Small intestine (tissue), 7 donors: ENCODE data around the gene DMC1. TPM values are rescaled to one million over a fixed set of nuclear protein-coding genes. Genes with fewer than 3 reads are reported as not detected.

Experiments
- DNase-seq, 2 donors: peaks; one replicate each; pipeline versions ENCODE4 v3.0.0 to v3.0.0-alpha.2; 2013
- FAIRE-seq: peaks from 2 replicates; lab custom pipeline; 2012; peaks lifted over from hg19 to GRCh38; lab: Jason Lieb, UNC
- H3K27ac ChIP-seq, 3 donors: one replicate each; pipeline ENCODE4 v1.5.1; 2013; ENCODE audit warnings: low read length in 2 of 3, mild to moderate bottlenecking in 2 of 3, control low read depth in 1 of 3, inconsistent platforms in 1 of 3, low read depth in 1 of 3, moderate library complexity in 1 of 3
- H3K27me3 ChIP-seq, 3 donors: one replicate each; pipeline ENCODE4 v1.6.1; 2013; ENCODE audit warnings: low read length in 3 of 3, inconsistent platforms in 1 of 3; ENCODE audit not compliant: control insufficient read depth in 3 of 3, insufficient read depth in 3 of 3
- H3K36me3 ChIP-seq, 3 donors: one replicate each; pipeline ENCODE4 v1.6.1; 2013; ENCODE audit warnings: low read length in 3 of 3, inconsistent platforms in 1 of 3, low read depth in 1 of 3, mild to moderate bottlenecking in 1 of 3, moderate library complexity in 1 of 3; ENCODE audit not compliant: control insufficient read depth in 3 of 3, insufficient read depth in 2 of 3
- H3K4me1 ChIP-seq, 3 donors: one replicate each; pipeline ENCODE4 v1.6.1; 2013; ENCODE audit warnings: low read length in 2 of 3, inconsistent platforms in 1 of 3, low read depth in 1 of 3, mild to moderate bottlenecking in 1 of 3, moderate library complexity in 1 of 3; ENCODE audit not compliant: control insufficient read depth in 3 of 3, insufficient read depth in 2 of 3
- H3K4me3 ChIP-seq, 3 donors: one replicate each; pipeline ENCODE4 v1.5.1; 2013; ENCODE audit warnings: low read length in 3 of 3, control low read depth in 1 of 3, inconsistent platforms in 1 of 3, low read depth in 1 of 3, mild to moderate bottlenecking in 1 of 3, moderate library complexity in 1 of 3
- H3K9me3 ChIP-seq, 2 donors: one replicate each; pipeline ENCODE4 v1.6.1; 2013; ENCODE audit warnings: low read depth in 1 of 2, low read length in 1 of 2; ENCODE audit not compliant: control insufficient read depth in 2 of 2, insufficient read depth in 1 of 2
- WGBS, 3 donors: extraction: QIAGEN DNeasy Blood & Tissue Kit; methylation state at CpG; one replicate each; pipeline ENCODE4 v1.1.7; 2013; 5-methylcytosine and 5-hydroxymethylcytosine counted together
- polyA plus RNA-seq, 4 donors: library from polyadenylated mRNA; stranded (reverse) in 3 of 4; unstranded in 1 of 4; fragments of 200-250 nt in 3 of 4; fragments of 120-200 nt in 1 of 4; gene quantifications; one replicate each; pipeline versions ENCODE4 v1.2.1 to v1.2.3, GENCODE V29; 2013
- donor health status: healthy with polysubstance abuse.
- donor health status: control.
- donor health status: control.
- donor health status: Bipolar disorder and iron deficiency.
- donor health status: healthy.

DMC1 gene
- polyA plus RNA-seq, 4 donors = 0.70 to 2.1 TPM; not detected in 2

- Histone ChIP-seq H3K36me3 (no peaks in the 10 kb centered on the region), H3K27ac (no peak overlapping the region), H3K4me1 (no peaks in the 10 kb centered on the region), H3K4me3 (no peak overlapping the region), H3K27me3 (no peaks in the 10 kb centered on the region), H3K9me3 (no peaks in the 10 kb centered on the region)
- 74 to 91% (median 80%) methylated on average over 5 of the region's 5 CpGs for whole genome bisulfite sequencing, 3 donors
- DNase-seq = no peak
- FAIRE-seq = no peak
Observed at GRCh38 chr22:38578505-38578904, 8.5 kb upstream of the DMC1 start.

- peak; percentile 78 for FAIRE-seq
- H3K4me3 ChIP-seq = no peak overlapping the region
- H3K9me3 ChIP-seq = no peaks in the 10 kb centered on the region
- H3K27ac ChIP-seq = no peak overlapping the region
- no peaks in the 10 kb centered on the region for H3K27me3 ChIP-seq
- DNase-seq = peak; percentile 51 to 57
- H3K4me1 ChIP-seq = peaks cover 0 to 14% (median 0%) of the 10 kb centered on the region in 3 donors
- no peaks in the 10 kb centered on the region for H3K36me3 ChIP-seq
- WGBS, 3 donors = 3 to 6% (median 5%) methylated on average over 3 of the region's 3 CpGs
Observed at GRCh38 chr22:38572065-38572464, 2.1 kb upstream of the DMC1 start.

- no peak for FAIRE-seq
- DNase-seq = peak in 1 of 2 donors; percentile 21
- peak overlapping the region in 2 of 3 donors; percentile 39 to 61 for H3K4me3 ChIP-seq
- H3K9me3 ChIP-seq = no peaks in the 10 kb centered on the region
- H3K4me1 ChIP-seq = peaks cover 0 to 14% (median 0%) of the 10 kb centered on the region in 3 donors
- H3K36me3 ChIP-seq = no peaks in the 10 kb centered on the region
- WGBS, 3 donors = 3 to 4% (median 3%) methylated on average over 14 of the region's 14 CpGs
- no peaks in the 10 kb centered on the region for H3K27me3 ChIP-seq
- peak overlapping the region in 2 of 3 donors; percentile 58 to 63 for H3K27ac ChIP-seq
Observed at GRCh38 chr22:38570779-38571364, 889 bp upstream of the DMC1 start.

DNA sequence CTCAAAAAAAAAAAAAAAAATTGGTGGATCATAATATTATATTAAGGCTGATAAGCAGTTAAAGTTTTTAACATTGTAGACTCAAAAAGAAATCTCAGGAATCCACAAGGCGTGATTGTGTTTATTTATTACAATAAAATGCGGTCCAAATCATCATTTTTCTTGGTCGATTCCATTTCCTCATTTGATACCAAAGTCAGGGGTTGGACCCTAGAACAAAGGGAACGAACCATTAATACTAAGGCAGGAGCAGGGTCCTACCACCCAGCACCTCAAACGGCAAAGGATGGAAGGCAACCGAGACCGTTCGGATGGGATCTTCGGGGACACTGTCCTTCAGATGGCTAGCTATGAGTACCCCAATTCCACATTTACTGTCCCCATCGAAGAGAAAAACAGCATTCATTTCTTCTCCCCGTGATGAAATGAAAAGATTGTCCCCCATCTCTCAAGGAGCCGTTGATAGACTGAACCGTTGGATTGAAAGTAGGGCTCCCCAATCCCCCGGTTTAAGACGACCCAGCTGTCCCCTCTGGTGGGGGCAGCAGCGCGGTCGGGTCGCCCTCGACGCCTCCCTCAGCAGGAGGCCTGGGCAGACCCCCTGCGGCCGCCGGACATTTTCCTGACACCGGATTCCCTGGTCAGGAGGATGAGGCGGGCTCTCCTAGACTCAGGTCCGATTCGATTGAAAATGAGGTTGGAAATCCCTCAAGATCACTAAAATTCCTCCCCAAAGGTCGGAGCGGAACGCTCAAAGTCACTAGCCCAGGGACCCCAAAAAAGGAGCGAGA, 607 bp downstream of the DMC1 start:
- H3K27me3 ChIP-seq = no peaks in the 10 kb centered on the region
- FAIRE-seq (no peak), DNase-seq (peak in 1 of 2 donors; percentile 5)
- no peaks in the 10 kb centered on the region for H3K36me3 ChIP-seq
- 30 to 32% (median 31%) methylated on average over 30 to 32 of the region's 32 CpGs for WGBS, 3 donors
- H3K9me3 ChIP-seq = no peaks in the 10 kb centered on the region
- peaks cover 0 to 14% (median 0%) of the 10 kb centered on the region in 3 donors for H3K4me1 ChIP-seq
- peak overlapping the region in 2 of 3 donors; percentile 39 to 60 for H3K4me3 ChIP-seq
- H3K27ac ChIP-seq = no peak overlapping the region

- no peak overlapping the region for H3K4me3 ChIP-seq
- no peaks in the 10 kb centered on the region for H3K9me3 ChIP-seq
- FAIRE-seq (no peak), DNase-seq (no peak)
- no peaks in the 10 kb centered on the region for H3K27me3 ChIP-seq
- 69 to 79% (median 79%) methylated on average over 7 of the region's 7 CpGs for WGBS, 3 donors
- peaks cover 0 to 14% (median 0%) of the 10 kb centered on the region in 3 donors for H3K4me1 ChIP-seq
- no peaks in the 10 kb centered on the region for H3K36me3 ChIP-seq
- no peak overlapping the region for H3K27ac ChIP-seq
Observed at GRCh38 chr22:38567531-38568285, 2.3 kb downstream of the DMC1 start.

- Histone ChIP-seq H3K36me3 (no peaks in the 10 kb centered on the region), H3K9me3 (no peaks in the 10 kb centered on the region), H3K27ac (no peak overlapping the region), H3K27me3 (no peaks in the 10 kb centered on the region), H3K4me3 (no peak overlapping the region), H3K4me1 (peaks cover 0 to 14% (median 0%) of the 10 kb centered on the region in 3 donors)
- 52 to 63% (median 58%) methylated on average over 3 of the region's 3 CpGs for WGBS, 3 donors
- FAIRE-seq (no peak), DNase-seq (no peak)
Observed at GRCh38 chr22:38566726-38567504, 3.1 kb downstream of the DMC1 start.

DNA sequence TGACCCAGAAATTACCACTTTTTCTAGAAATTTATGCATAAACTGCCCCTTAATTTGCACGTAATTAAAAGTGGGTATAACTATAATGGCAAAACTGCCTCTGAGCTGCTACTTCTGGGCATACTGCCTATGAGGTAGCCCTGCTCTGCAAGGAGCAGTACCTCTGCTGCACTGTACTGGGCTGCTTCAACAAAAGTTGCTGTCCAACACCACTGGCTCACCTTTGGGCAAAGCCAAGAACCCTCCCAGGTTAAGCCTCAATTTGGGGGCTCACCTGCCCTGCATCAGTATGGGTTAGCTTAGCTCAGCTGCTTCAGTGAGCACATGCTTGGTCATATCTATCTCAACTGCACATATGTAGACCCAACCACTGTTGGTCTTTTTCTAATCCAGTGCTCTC, 4.5 kb downstream of the DMC1 start:
- H3K9me3 ChIP-seq = no peaks in the 10 kb centered on the region
- no peak overlapping the region for H3K27ac ChIP-seq
- 95 to 100% (median 98%) methylated on average over 1 of the region's 1 CpG for WGBS, 3 donors
- peaks cover 0 to 6% (median 0%) of the 10 kb centered on the region in 3 donors for H3K4me1 ChIP-seq
- no peak for DNase-seq
- no peaks in the 10 kb centered on the region for H3K36me3 ChIP-seq
- no peak for FAIRE-seq
- no peak overlapping the region for H3K4me3 ChIP-seq
- no peaks in the 10 kb centered on the region for H3K27me3 ChIP-seq

DNA sequence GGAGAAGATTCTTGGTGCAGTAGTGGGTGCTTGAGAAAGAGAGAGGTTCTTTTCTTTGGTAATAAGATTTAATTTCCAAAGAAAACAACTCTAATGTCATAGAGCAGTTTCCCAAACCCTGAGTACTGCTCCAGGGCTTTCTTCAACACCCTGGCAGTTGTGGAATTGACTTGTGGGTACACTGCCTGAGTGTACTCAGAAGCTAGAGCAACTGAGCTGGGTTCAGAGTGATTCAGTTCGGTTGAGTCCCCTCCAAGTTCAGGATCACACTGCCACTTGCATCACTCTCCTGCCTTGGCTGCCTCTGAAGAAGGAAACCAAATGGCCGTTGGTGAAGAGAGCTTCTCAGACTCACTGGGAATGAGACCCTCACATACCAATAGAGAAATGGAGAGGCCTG, 5.3 kb downstream of the DMC1 start:
- DNase-seq = no peak
- H3K36me3 ChIP-seq = no peaks in the 10 kb centered on the region
- FAIRE-seq = no peak
- 86 to 93% (median 91%) methylated on average over 2 of the region's 2 CpGs for WGBS, 3 donors
- H3K27me3 ChIP-seq = no peaks in the 10 kb centered on the region
- no peaks in the 10 kb centered on the region for H3K9me3 ChIP-seq
- H3K4me3 ChIP-seq = no peak overlapping the region
- H3K27ac ChIP-seq = no peak overlapping the region
- H3K4me1 ChIP-seq = peaks cover 0 to 2% (median 0%) of the 10 kb centered on the region in 3 donors
